ENCODE data around the gene SF3B5. TPM values are rescaled to one million over a fixed set of nuclear protein-coding genes. Genes with fewer than 3 reads are reported as not detected.

SF3B5 gene
- total RNA-seq, 1 donor from 2014 or later = 123 TPM

- Histone ChIP-seq H3K36me3 (no peaks in the 10 kb centered on the region), H3K27ac (no peak overlapping the region), H3K27me3 (no peaks in the 10 kb centered on the region), H3K9me3 (no peaks in the 10 kb centered on the region), H3K4me3 (no peak overlapping the region), H3K4me1 (no peaks in the 10 kb centered on the region)
- intact Hi-C loops (cut with DNase I) = no loop called here
- DNase-seq (ENCODE audit: low spot score in 2 of 2) = no peak
- TF ChIP-seq, protein P1, sequence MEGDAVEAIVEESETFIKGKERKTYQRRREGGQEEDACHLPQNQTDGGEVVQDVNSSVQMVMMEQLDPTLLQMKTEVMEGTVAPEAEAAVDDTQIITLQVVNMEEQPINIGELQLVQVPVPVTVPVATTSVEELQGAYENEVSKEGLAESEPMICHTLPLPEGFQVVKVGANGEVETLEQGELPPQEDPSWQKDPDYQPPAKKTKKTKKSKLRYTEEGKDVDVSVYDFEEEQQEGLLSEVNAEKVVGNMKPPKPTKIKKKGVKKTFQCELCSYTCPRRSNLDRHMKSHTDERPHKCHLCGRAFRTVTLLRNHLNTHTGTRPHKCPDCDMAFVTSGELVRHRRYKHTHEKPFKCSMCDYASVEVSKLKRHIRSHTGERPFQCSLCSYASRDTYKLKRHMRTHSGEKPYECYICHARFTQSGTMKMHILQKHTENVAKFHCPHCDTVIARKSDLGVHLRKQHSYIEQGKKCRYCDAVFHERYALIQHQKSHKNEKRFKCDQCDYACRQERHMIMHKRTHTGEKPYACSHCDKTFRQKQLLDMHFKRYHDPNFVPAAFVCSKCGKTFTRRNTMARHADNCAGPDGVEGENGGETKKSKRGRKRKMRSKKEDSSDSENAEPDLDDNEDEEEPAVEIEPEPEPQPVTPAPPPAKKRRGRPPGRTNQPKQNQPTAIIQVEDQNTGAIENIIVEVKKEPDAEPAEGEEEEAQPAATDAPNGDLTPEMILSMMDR (IDR thresholded peaks at IDR 0.05) = no peak
Measured at GRCh38 chr6:144119376-144119775, 24.0 kb upstream of the SF3B5 start.

GRCh38 chr6:144115219-144115618 lies 19.8 kb upstream of the SF3B5 start:
- H3K4me1 ChIP-seq = no peaks in the 10 kb centered on the region
- no peaks in the 10 kb centered on the region for H3K27me3 ChIP-seq
- H3K36me3 ChIP-seq = no peaks in the 10 kb centered on the region
- no peak for DNase-seq (ENCODE audit: low spot score in 2 of 2)
- intact Hi-C loops (cut with DNase I) = no loop called here
- H3K27ac ChIP-seq = no peak overlapping the region
- no peak overlapping the region for H3K4me3 ChIP-seq
- no peaks in the 10 kb centered on the region for H3K9me3 ChIP-seq
- TF ChIP-seq, protein P1 (IDR thresholded peaks at IDR 0.05) = no peak

- no peak for DNase-seq (ENCODE audit: low spot score in 2 of 2)
- intact Hi-C loops (cut with DNase I) = loop anchor here (5.0 kb wide), 1 partner anchor 39 kb away; the partner anchor contains the start of gene STX11
- no peaks in the 10 kb centered on the region for H3K9me3 ChIP-seq
- H3K27me3 ChIP-seq = no peaks in the 10 kb centered on the region
- no peak overlapping the region for H3K27ac ChIP-seq
- H3K36me3 ChIP-seq = no peaks in the 10 kb centered on the region
- TF ChIP-seq, protein P1 (IDR thresholded peaks at IDR 0.05) = no peak
- no peaks in the 10 kb centered on the region for H3K4me1 ChIP-seq
- no peak overlapping the region for H3K4me3 ChIP-seq
Measured at GRCh38 chr6:144113366-144113765, 18.0 kb upstream of the SF3B5 start.

DNA sequence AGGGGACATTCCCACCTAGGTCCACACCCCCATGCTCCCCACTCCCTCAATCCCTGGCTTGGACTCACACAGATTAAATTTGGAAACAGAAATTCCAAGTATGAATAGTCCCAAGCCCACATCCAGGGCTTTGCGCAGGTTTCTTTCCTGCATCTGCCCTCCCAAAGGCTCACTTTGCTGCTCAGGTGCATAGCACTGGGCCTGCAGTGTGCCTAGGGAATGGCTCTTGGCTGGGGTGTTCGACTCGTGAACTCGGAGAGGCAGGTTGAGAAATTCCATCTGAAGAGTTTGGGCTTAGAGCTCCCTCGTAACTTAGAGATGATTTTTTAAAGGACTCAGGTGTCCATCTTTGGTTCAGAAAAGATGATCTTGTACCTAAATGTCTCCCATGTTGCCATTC lies 14.8 kb upstream of the SF3B5 start:
- no peaks in the 10 kb centered on the region for H3K4me1 ChIP-seq
- H3K4me3 ChIP-seq = peak overlapping the region in 1 of 2 donors; percentile 38
- TF ChIP-seq, protein P1 (IDR thresholded peaks at IDR 0.05) = no peak
- no peaks in the 10 kb centered on the region for H3K27me3 ChIP-seq
- H3K27ac ChIP-seq = no peak overlapping the region
- H3K36me3 ChIP-seq = no peaks in the 10 kb centered on the region
- DNase-seq (ENCODE audit: low spot score in 2 of 2) = no peak
- intact Hi-C loops (cut with DNase I) = loop anchor here (5.0 kb wide), 1 partner anchor 42 kb away; the partner anchor contains the start of gene STX11
- no peaks in the 10 kb centered on the region for H3K9me3 ChIP-seq

- TF ChIP-seq, protein P1 (IDR thresholded peaks at IDR 0.05) = no peak
- intact Hi-C loops (cut with DNase I) = loop anchor here (5.0 kb wide), 1 partner anchor 86 kb away; no protein-coding TSS in a partner anchor
Measured at GRCh38 chr6:144106206-144106605, 10.8 kb upstream of the SF3B5 start.

More at GRCh38 chr6:144106206-144106605, 10.8 kb upstream of the SF3B5 start:
- DNase-seq (ENCODE audit: low spot score in 2 of 2) = no peak
- Histone ChIP-seq H3K4me1 (no peaks in the 10 kb centered on the region), H3K27ac (no peak overlapping the region), H3K9me3 (no peaks in the 10 kb centered on the region), H3K27me3 (no peaks in the 10 kb centered on the region), H3K4me3 (no peak overlapping the region), H3K36me3 (no peaks in the 10 kb centered on the region)
